IMR-90 (cell line): ENCODE data around the gene CHD6. TPM values are rescaled to one million over a fixed set of nuclear protein-coding genes. Genes with fewer than 3 reads are reported as not detected.
A peak's percentile ranks its signal among the peaks of the same experiment; 100 is the strongest.

ENCODE experiments used
- ATAC-seq: fragments of 200-7000 bp; cut with Tn5 transposase; 2 replicates; pipeline ENCODE4 v1.9.1; 2020; ENCODE audit warnings: low read depth, mild to moderate bottlenecking, moderate library complexity
- BruUV-seq: library from RNA; stranded (reverse); fragments of 400-500 nt; replicated peaks from 2 replicates; lab custom pipeline; 2021; lab: Mats Ljungman, UMichigan
- CTCF ChIA-PET: fragments of 300-600 bp; formaldehyde crosslinking; extraction: SDS; loops from one replicate; lab custom pipeline; 2021; ENCODE audit warnings: antibody characterized with exemption; lab: Yijun Ruan, JAX
- POLR2A ChIA-PET: fragments of 300-600 bp; sonication (Branson Sonifier 250); formaldehyde crosslinking; loops from one replicate; lab custom pipeline; 2022; ENCODE audit warnings: antibody characterized with exemption; ENCODE audit not compliant: unreplicated experiment; lab: Charles Lee
- DNase-seq: peaks from one replicate; pipeline ENCODE4 v3.0.0; 2013
- H2AFZ ChIP-seq: replicated peaks from 2 replicates; pipeline ENCODE3; 2013; ENCODE audit warnings: low read length, mild to moderate bottlenecking; ENCODE audit not compliant: poor library complexity
- H2AK5ac ChIP-seq: 2 replicates; pipeline ENCODE4 v1.6.1; 2013; ENCODE audit warnings: low read depth, low read length, inconsistent platforms
- H2AK9ac ChIP-seq: replicated peaks from 2 replicates; pipeline ENCODE3; 2013; ENCODE audit warnings: mild to moderate bottlenecking, low read depth, low read length, moderate library complexity; ENCODE audit not compliant: poor library complexity
- H2BK120ac ChIP-seq: 2 replicates; pipeline ENCODE4 v1.6.1; 2013; ENCODE audit warnings: low read depth, low read length, inconsistent platforms
- H2BK15ac ChIP-seq: 3 replicates; pipeline ENCODE4 v1.6.1; 2013; ENCODE audit warnings: low read depth, low read length, inconsistent platforms
- H2BK20ac ChIP-seq: 2 replicates; pipeline ENCODE4 v1.6.1; 2013; ENCODE audit warnings: low read depth, mild to moderate bottlenecking, inconsistent platforms, low read length, moderate library complexity
- H2BK5ac ChIP-seq: 2 replicates; pipeline ENCODE4 v1.6.1; 2013; ENCODE audit warnings: mild to moderate bottlenecking, low read depth, low read length, inconsistent platforms; ENCODE audit not compliant: poor library complexity, severe bottlenecking
- H3K14ac ChIP-seq: replicated peaks from 2 replicates; pipeline ENCODE4 v1.6.1; 2013; ENCODE audit warnings: low read depth, low read length, inconsistent platforms
- H3K18ac ChIP-seq: 2 replicates; pipeline ENCODE4 v1.6.1; 2013; ENCODE audit warnings: low read depth, low read length, control low read depth
- H3K23ac ChIP-seq: 2 replicates; pipeline ENCODE4 v1.6.1; 2013; ENCODE audit warnings: low read depth, low read length, inconsistent platforms
- H3K27ac ChIP-seq: 2 replicates; pipeline ENCODE4 v1.5.1; 2013; ENCODE audit warnings: mild to moderate bottlenecking, control low read depth, low read length; ENCODE audit not compliant: insufficient read depth
- H3K27me3 ChIP-seq: 2 replicates; pipeline ENCODE4 v1.6.1; 2013; ENCODE audit warnings: low read length; ENCODE audit not compliant: control insufficient read depth, insufficient read depth
- H3K36me3 ChIP-seq: 2 replicates; pipeline ENCODE4 v1.6.1; 2013; ENCODE audit warnings: low read length, mixed read lengths; ENCODE audit not compliant: control insufficient read depth, insufficient read depth
- H3K4ac ChIP-seq: 2 replicates; pipeline ENCODE4 v1.6.1; 2013; ENCODE audit warnings: low read depth, low read length, inconsistent platforms
- H3K4me1 ChIP-seq: 2 replicates; pipeline ENCODE4 v1.6.1; 2013; ENCODE audit warnings: low read length, mixed read lengths; ENCODE audit not compliant: control insufficient read depth, insufficient read depth
- H3K4me2 ChIP-seq: 2 replicates; pipeline ENCODE4 v1.6.1; 2013; ENCODE audit warnings: low read depth, mild to moderate bottlenecking, control low read depth, low read length, moderate library complexity
- H3K4me3 ChIP-seq: 2 replicates; pipeline ENCODE4 v1.5.1; 2013; ENCODE audit warnings: low read depth, mild to moderate bottlenecking, control low read depth, low read length, moderate library complexity; ENCODE audit not compliant: insufficient read depth
- H3K56ac ChIP-seq: 2 replicates; pipeline ENCODE4 v1.6.1; 2013; ENCODE audit warnings: low read length, inconsistent platforms; ENCODE audit not compliant: insufficient read depth; ENCODE audit errors: extremely low read depth
- H3K79me1 ChIP-seq, 2 experiments: 2 replicates each; pipeline ENCODE4 v1.6.1; 2013; ENCODE audit warnings: low read length in 2 of 2, inconsistent platforms in 1 of 2, low read depth in 1 of 2
- H3K9ac ChIP-seq: 2 replicates; pipeline ENCODE4 v1.6.1; 2013; ENCODE audit warnings: low read depth, low read length, control low read depth
- H3K9me1 ChIP-seq: 2 replicates; pipeline ENCODE4 v1.6.1; 2013; ENCODE audit warnings: low read length, inconsistent platforms; ENCODE audit not compliant: insufficient read depth
- H3K9me3 ChIP-seq: 2 replicates; pipeline ENCODE4 v1.6.1; 2013; ENCODE audit warnings: low read length; ENCODE audit not compliant: control insufficient read depth, insufficient read depth
- H4K20me1 ChIP-seq: 2 replicates; pipeline ENCODE4 v1.6.1; 2013; ENCODE audit warnings: low read length, inconsistent platforms; ENCODE audit not compliant: insufficient read depth
- H4K5ac ChIP-seq: 2 replicates; pipeline ENCODE4 v1.6.1; 2013; ENCODE audit warnings: mild to moderate bottlenecking, low read depth, low read length, control low read depth
- H4K8ac ChIP-seq, 2 experiments: 2 replicates each; pipeline ENCODE4 v1.6.1; 2013; ENCODE audit warnings: low read depth in 2 of 2, low read length in 2 of 2, control low read depth in 1 of 2, inconsistent platforms in 1 of 2
- H4K91ac ChIP-seq: 2 replicates; pipeline ENCODE4 v1.6.1; 2013; ENCODE audit warnings: low read depth, low read length, inconsistent platforms; ENCODE audit not compliant: insufficient read depth
- BHLHE40 ChIP-seq: fragments of 150-350 bp; IDR thresholded peaks from 2 replicates; pipeline ENCODE4 v1.6.1; 2016; ENCODE audit warnings: mild to moderate bottlenecking, low read depth, low read length
- FOS ChIP-seq: fragments of 150-350 bp; IDR thresholded peaks from 2 replicates; pipeline ENCODE4 v1.6.1; 2016; ENCODE audit warnings: low read depth, low read length
- MAZ ChIP-seq: IDR thresholded peaks from 2 replicates; pipeline ENCODE4 v1.6.1; 2012; ENCODE audit warnings: low read depth, mild to moderate bottlenecking, low read length, improper control_type of control experiment, moderate library complexity, borderline replicate concordance
- NFE2L2 ChIP-seq: fragments of 150-350 bp; IDR thresholded peaks from 2 replicates; pipeline ENCODE4 v1.6.1; 2016; ENCODE audit warnings: low read depth, mild to moderate bottlenecking, low read length
- POLR2A ChIP-seq: IDR thresholded peaks from 2 replicates; pipeline ENCODE4 v1.6.1; 2012; ENCODE audit warnings: mild to moderate bottlenecking, low read depth, low read length
- RAD21 ChIP-seq: IDR thresholded peaks from 2 replicates; pipeline ENCODE4 v1.6.1; 2012; ENCODE audit warnings: low read length, improper control_type of control experiment
- RCOR1 ChIP-seq: IDR thresholded peaks from 2 replicates; pipeline ENCODE4 v1.6.1; 2012; ENCODE audit warnings: mild to moderate bottlenecking, low read length, improper control_type of control experiment; ENCODE audit not compliant: insufficient replicate concordance
- RFX5 ChIP-seq: IDR thresholded peaks from 2 replicates; pipeline ENCODE4 v1.8.0; 2012; ENCODE audit warnings: low read depth, mild to moderate bottlenecking, low read length, moderate library complexity
- SMC3 ChIP-seq: fragments of 150-350 bp; IDR thresholded peaks from 2 replicates; pipeline ENCODE4 v1.6.1; 2016; ENCODE audit warnings: low read depth, mild to moderate bottlenecking, antibody characterized with exemption, low read length, moderate library complexity
- USF2 ChIP-seq: fragments of 150-350 bp; IDR thresholded peaks from 2 replicates; pipeline ENCODE4 v1.6.1; 2017; ENCODE audit warnings: mild to moderate bottlenecking, antibody characterized with exemption, low read length, low read depth
- dilution Hi-C: fragments of 300-500 bp; cut with HindIII; formaldehyde crosslinking; loops from one replicate; pipeline ENCODE4 v1.14.3; 2018; ENCODE audit warnings: low sequenced_read_pairs; ENCODE audit not compliant: unreplicated experiment
- in situ Hi-C: fragments of 300-500 bp; cut with MboI; formaldehyde crosslinking; loops from 3 replicates; pipeline ENCODE4 v1.14.3; 2019; ENCODE audit warnings: low sequenced_read_pairs, inconsistent platforms, mixed read lengths
- intact Hi-C: fragments of 100-400 bp; cut with micrococcal nuclease; formaldehyde crosslinking; loops from 2 replicates; pipeline ENCODE4 v1.10.0; 2022
- polyA plus RNA-seq, 3 experiments: library from polyadenylated mRNA; depleted of rRNA; stranded (reverse); fragments of >200 nt; gene quantifications; 2 replicates each; pipeline ENCODE4 v1.2.3, GENCODE V29; 2012; ENCODE audit warnings: low replicate concordance in 1 of 3
- total RNA-seq: library from RNA; depleted of rRNA; stranded (reverse); fragments of >200 nt; gene quantifications from 2 replicates; pipeline ENCODE4 v1.2.3, GENCODE V29; 2012
- TF ChIP-seq, protein P1 (sequence below): fragments of 150-350 bp; IDR thresholded peaks from 2 replicates; pipeline ENCODE4 v1.6.1; 2016; ENCODE audit warnings: low read depth, mild to moderate bottlenecking, low read length, moderate library complexity, borderline replicate concordance
- TF ChIP-seq, protein P2 (sequence below): conservative IDR thresholded peaks from 2 replicates; pipeline ENCODE4 v1.5.1; 2012; ENCODE audit warnings: mild to moderate bottlenecking, low read depth, low read length, improper control_type of control experiment

The CHD6 gene
- total and polyA plus RNA-seq, 2 of the 4 experiments (the other 2 are of a cell fraction): 8.8 to 26.7 TPM

DNA sequence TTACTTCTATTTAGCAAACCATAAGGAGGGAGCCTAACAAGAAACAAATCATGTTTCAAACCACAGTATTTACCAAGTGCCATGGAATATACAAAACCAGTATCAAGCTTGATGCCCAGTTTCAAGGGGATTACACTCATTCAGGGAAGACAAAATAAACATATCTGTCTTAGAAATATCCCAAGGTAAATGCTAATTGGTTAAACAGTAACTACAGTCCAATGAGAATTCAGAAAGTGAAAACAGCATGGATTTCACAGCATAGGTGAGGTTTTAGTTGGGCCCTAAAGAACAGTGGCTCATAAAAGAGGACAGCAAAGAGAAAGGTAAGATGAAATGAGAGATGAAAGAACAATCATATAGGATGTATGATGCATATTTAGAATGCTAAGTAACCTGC lies 110.3 kb downstream of the CHD6 start:
- no peak overlapping the region for H3K14ac ChIP-seq
- no peak overlapping the region for H2BK15ac ChIP-seq
- ChIA-PET POLR2A (no interaction called here), CTCF (interaction anchor here (0.6 to 1.0 kb wide), 3 partner anchors 42 to 159 kb away, joined by 3 read pairs; no protein-coding TSS in a partner anchor)
- no peak overlapping the region for H3K27ac ChIP-seq
- peak; percentile 6; the same call in 1 of the 2 replicates for ATAC-seq
- dilution Hi-C loops: no loop called here
- peak overlapping the region; percentile 36; the same call in 1 of the 2 replicates for H3K18ac ChIP-seq
- no peak overlapping the region for H2AK5ac ChIP-seq
- no peaks in the 10 kb centered on the region for H3K27me3 ChIP-seq
- no peak overlapping the region for H4K8ac ChIP-seq
- H3K56ac ChIP-seq: no peak overlapping the region
- no TSS peak for BruUV-seq
- H4K20me1 ChIP-seq: no peaks in the 10 kb centered on the region
- no peak for TF ChIP-seq RCOR1
- TF ChIP-seq RAD21: no peak
- TF ChIP-seq FOS: no peak
- no peak for TF ChIP-seq USF2
- TF ChIP-seq, protein P1, sequence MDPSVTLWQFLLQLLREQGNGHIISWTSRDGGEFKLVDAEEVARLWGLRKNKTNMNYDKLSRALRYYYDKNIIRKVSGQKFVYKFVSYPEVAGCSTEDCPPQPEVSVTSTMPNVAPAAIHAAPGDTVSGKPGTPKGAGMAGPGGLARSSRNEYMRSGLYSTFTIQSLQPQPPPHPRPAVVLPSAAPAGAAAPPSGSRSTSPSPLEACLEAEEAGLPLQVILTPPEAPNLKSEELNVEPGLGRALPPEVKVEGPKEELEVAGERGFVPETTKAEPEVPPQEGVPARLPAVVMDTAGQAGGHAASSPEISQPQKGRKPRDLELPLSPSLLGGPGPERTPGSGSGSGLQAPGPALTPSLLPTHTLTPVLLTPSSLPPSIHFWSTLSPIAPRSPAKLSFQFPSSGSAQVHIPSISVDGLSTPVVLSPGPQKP: no peak
- TF ChIP-seq, protein P2, sequence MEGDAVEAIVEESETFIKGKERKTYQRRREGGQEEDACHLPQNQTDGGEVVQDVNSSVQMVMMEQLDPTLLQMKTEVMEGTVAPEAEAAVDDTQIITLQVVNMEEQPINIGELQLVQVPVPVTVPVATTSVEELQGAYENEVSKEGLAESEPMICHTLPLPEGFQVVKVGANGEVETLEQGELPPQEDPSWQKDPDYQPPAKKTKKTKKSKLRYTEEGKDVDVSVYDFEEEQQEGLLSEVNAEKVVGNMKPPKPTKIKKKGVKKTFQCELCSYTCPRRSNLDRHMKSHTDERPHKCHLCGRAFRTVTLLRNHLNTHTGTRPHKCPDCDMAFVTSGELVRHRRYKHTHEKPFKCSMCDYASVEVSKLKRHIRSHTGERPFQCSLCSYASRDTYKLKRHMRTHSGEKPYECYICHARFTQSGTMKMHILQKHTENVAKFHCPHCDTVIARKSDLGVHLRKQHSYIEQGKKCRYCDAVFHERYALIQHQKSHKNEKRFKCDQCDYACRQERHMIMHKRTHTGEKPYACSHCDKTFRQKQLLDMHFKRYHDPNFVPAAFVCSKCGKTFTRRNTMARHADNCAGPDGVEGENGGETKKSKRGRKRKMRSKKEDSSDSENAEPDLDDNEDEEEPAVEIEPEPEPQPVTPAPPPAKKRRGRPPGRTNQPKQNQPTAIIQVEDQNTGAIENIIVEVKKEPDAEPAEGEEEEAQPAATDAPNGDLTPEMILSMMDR: no peak
- TF ChIP-seq MAZ: no peak
- TF ChIP-seq BHLHE40: no peak
- no peak for TF ChIP-seq POLR2A
- TF ChIP-seq RFX5: no peak
- TF ChIP-seq NFE2L2: no peak
- TF ChIP-seq SMC3: no peak
- no peak overlapping the region for H2BK20ac ChIP-seq
- H4K5ac ChIP-seq: no peak overlapping the region
- peaks cover 2% of the 10 kb centered on the region; the same call in 1 of the 2 replicates for H3K9me3 ChIP-seq
- H3K4ac ChIP-seq: no peak overlapping the region
- no peak overlapping the region for H2AFZ ChIP-seq
- peaks cover 15% of the 10 kb centered on the region for H3K4me1 ChIP-seq
- H2BK120ac ChIP-seq: no peak overlapping the region
- no peak overlapping the region for H3K23ac ChIP-seq
- no peak overlapping the region for H3K9ac ChIP-seq
- intact Hi-C loops: no loop called here
- no peak overlapping the region for H2AK9ac ChIP-seq
- no peak for DNase-seq
- H3K36me3 ChIP-seq: peaks cover 4% of the 10 kb centered on the region
- H4K91ac ChIP-seq: no peak overlapping the region
- no peak overlapping the region for H3K4me3 ChIP-seq
- H3K4me2 ChIP-seq: peak overlapping the region; percentile 19; the same call in 1 of the 2 replicates
- peaks cover 8% of the 10 kb centered on the region; the same call in 1 of the 2 replicates for H3K9me1 ChIP-seq
- in situ Hi-C loops: no loop called here
- H3K79me1 ChIP-seq: peaks cover 6 to 25% of the 10 kb centered on the region in 2 experiments; a peak in 2 of 4 replicates
- H2BK5ac ChIP-seq: no peak overlapping the region
